Body of pancreas (tissue), 4 donors: ENCODE measurements around the gene BICD1. TPM values are rescaled to one million over a fixed set of nuclear protein-coding genes. Genes with fewer than 3 reads are reported as not detected.

Experiments
- ATAC-seq: fragments of 150-250 bp; one replicate; pipeline ENCODE4 v1.9.1; 2016
- DNase-seq, 4 donors: peaks; one replicate each; pipeline ENCODE4 v3.0.0-alpha.2; 2019
- H3K27ac ChIP-seq, 4 donors: fragments of 200-600 bp; sonication (generic); 1 replicate in 3 of 4; 2 replicates in 1 of 4; pipeline versions ENCODE4 v1.5.1 to v1.6.1; 2016 to 2019; ENCODE audit warnings: mild to moderate bottlenecking in 1 of 4, mixed read lengths in 1 of 4, moderate library complexity in 1 of 4
- H3K27me3 ChIP-seq, 2 donors: fragments of 200-600 bp; sonication (generic); one replicate each; pipeline ENCODE4 v1.6.0; 2016; ENCODE audit warnings: mild to moderate bottlenecking in 1 of 2
- H3K36me3 ChIP-seq, 2 donors: fragments of 200-600 bp; sonication (generic); replicated peaks in 1 of 2; 2 replicates each; pipeline ENCODE4 v1.5.1; 2016; ENCODE audit warnings: low read depth in 2 of 2; ENCODE audit not compliant: insufficient read depth in 1 of 2
- H3K4me1 ChIP-seq: fragments of 200-600 bp; sonication (generic); one replicate; pipeline ENCODE4 v1.6.0; 2016
- H3K4me3 ChIP-seq, 2 donors: fragments of 200-600 bp; sonication (generic); 1 replicate in 1 of 2; 2 replicates in 1 of 2; pipeline ENCODE4 v1.5.1; 2016 to 2019
- H3K9me3 ChIP-seq, 3 donors: fragments of 200-600 bp; sonication (generic); 1 replicate in 2 of 3; 2 replicates in 1 of 3; pipeline ENCODE4 v1.5.1; 2016
- CTCF ChIP-seq, 7 experiments: fragments of 450-650 bp in 4 of 7; fragments of 200-600 bp in 3 of 7; sonication (generic) in 3 of 7; IDR thresholded peaks; one replicate each; pipeline ENCODE4 v1.5.1; 2016 to 2019; ENCODE audit warnings: antibody characterized with exemption in 7 of 7
- POLR2A ChIP-seq, 3 donors: fragments of 450-650 bp; IDR thresholded peaks; one replicate each; pipeline ENCODE4 v1.6.1; 2016; ENCODE audit warnings: antibody characterized with exemption in 3 of 3, mild to moderate bottlenecking in 2 of 3
- WGBS, 2 donors: methylation state at CpG; one replicate each; pipeline ENCODE4 v1.1.5; 2017; 5-methylcytosine and 5-hydroxymethylcytosine counted together
- intact Hi-C: fragments of 100-400 bp; cut with DNase I; formaldehyde crosslinking; loops from one replicate; pipeline ENCODE4 v1.15.1; 2023
- total RNA-seq, 2 donors: library from RNA; depleted of rRNA; stranded (reverse); fragments of >200 nt; gene quantifications; one replicate each; pipeline ENCODE4 v1.1.0, GENCODE V29; 2016

BICD1 gene
- total RNA-seq, 2 donors from 2014 or later: 3.0 to 6.2 TPM

DNA sequence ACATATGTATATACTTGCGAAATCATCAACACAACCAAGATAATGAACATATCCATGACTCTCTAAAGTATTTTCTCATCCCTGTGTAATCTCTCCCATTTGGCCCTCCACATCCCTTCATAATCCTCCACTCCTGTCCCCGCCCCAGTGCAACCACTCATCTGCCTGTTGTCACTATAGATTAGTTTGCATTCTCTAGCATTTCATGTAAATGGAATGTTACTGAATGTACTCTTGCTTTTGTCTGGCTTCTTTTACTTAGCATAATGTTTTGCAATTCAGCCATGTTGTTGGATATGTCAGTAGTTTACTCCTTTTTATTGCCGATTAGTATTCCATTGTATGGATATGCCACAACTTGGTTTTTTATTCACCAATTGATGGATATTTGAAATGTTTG is 99.1 kb downstream of the BICD1 start:
- H3K9me3 ChIP-seq: no peaks in the 10 kb centered on the region
- TF ChIP-seq CTCF (IDR thresholded peaks at IDR 0.05) (no peak), POLR2A (IDR thresholded peaks at IDR 0.05) (no peak)
- no peaks in the 10 kb centered on the region for H3K4me1 ChIP-seq
- H3K36me3 ChIP-seq: no peaks in the 10 kb centered on the region
- no peak overlapping the region for H3K4me3 ChIP-seq
- DNase-seq (no peak), ATAC-seq (no peak)
- no peak overlapping the region for H3K27ac ChIP-seq
- WGBS, 2 donors: 94 to 99% methylated on average over 3 of the region's 3 CpGs
- H3K27me3 ChIP-seq: no peaks in the 10 kb centered on the region
- intact Hi-C loops: no loop called here

GRCh38 chr12:32208355-32208754 is 101.7 kb downstream of the BICD1 start:
- DNase-seq (no peak), ATAC-seq (no peak)
- no peaks in the 10 kb centered on the region for H3K27me3 ChIP-seq
- no peaks in the 10 kb centered on the region for H3K9me3 ChIP-seq
- intact Hi-C loops: no loop called here
- TF ChIP-seq POLR2A (IDR thresholded peaks at IDR 0.05) (no peak), CTCF (IDR thresholded peaks at IDR 0.05) (no peak)
- H3K4me3 ChIP-seq: no peak overlapping the region
- H3K27ac ChIP-seq: no peak overlapping the region
- no peaks in the 10 kb centered on the region for H3K4me1 ChIP-seq
- H3K36me3 ChIP-seq: no peaks in the 10 kb centered on the region
- 88% methylated on average over 2 of the region's 2 CpGs for WGBS, 2 donors

- intact Hi-C loops: no loop called here
- H3K36me3 ChIP-seq: no peaks in the 10 kb centered on the region
Observed at GRCh38 chr12:32211066-32211899, 104.6 kb downstream of the BICD1 start.

DNA sequence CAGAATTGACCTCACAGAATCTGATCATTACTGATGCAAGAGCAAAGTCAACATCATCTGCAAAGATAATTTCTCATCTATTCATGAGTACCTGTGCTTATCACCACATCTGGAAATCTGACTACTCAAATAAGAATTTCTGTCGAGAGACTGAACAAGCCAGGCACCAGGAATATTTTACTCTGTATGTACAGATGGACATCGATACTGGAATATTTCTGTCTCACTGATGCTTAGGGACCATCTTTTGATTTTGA is 105.2 kb downstream of the BICD1 start:
- DNase-seq (no peak), ATAC-seq (no peak)
- no peak overlapping the region for H3K4me3 ChIP-seq
- 66 to 68% methylated on average over 2 of the region's 2 CpGs for WGBS, 2 donors
- H3K4me1 ChIP-seq: no peaks in the 10 kb centered on the region
- intact Hi-C loops: no loop called here
- H3K27ac ChIP-seq: no peak overlapping the region
- TF ChIP-seq POLR2A (IDR thresholded peaks at IDR 0.05): no peak
- no peak for TF ChIP-seq CTCF (IDR thresholded peaks at IDR 0.05)
- H3K27me3 ChIP-seq: no peaks in the 10 kb centered on the region
- H3K36me3 ChIP-seq: no peaks in the 10 kb centered on the region
- H3K9me3 ChIP-seq: no peaks in the 10 kb centered on the region

More at GRCh38 chr12:32211066-32211899, 104.6 kb downstream of the BICD1 start:
- H3K27ac ChIP-seq: no peak overlapping the region
- no peak overlapping the region for H3K4me3 ChIP-seq
- H3K4me1 ChIP-seq: no peaks in the 10 kb centered on the region
- TF ChIP-seq POLR2A (IDR thresholded peaks at IDR 0.05): no peak
- TF ChIP-seq CTCF (IDR thresholded peaks at IDR 0.05): no peak
- no peak for DNase-seq
- WGBS, 2 donors: 69 to 82% methylated on average over 2 of the region's 2 CpGs
- ATAC-seq: no peak
- H3K9me3 ChIP-seq: no peaks in the 10 kb centered on the region
- H3K27me3 ChIP-seq: no peaks in the 10 kb centered on the region

DNA sequence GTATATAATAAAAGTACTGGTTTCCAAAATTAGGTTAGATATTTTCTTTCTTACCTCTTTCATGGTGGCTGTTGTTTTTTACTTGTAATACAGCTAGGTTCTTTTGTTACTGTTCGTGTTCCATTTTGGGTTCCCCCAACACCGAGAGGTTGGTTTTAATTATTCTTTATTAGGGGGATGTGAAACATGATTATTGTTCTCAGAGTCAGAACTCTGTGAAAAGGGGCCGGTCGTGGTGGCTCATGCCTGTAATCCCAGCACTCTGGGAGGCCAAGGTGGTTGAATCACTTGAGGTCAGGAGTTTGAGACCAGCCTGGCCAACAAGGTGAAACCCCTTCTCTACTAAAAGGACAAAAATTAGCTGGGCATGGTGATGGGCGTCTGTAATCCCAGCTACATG is 108.1 kb downstream of the BICD1 start:
- Histone ChIP-seq H3K27ac (no peak overlapping the region), H3K4me3 (no peak overlapping the region), H3K36me3 (no peaks in the 10 kb centered on the region), H3K9me3 (no peaks in the 10 kb centered on the region), H3K27me3 (no peaks in the 10 kb centered on the region), H3K4me1 (no peaks in the 10 kb centered on the region)
- intact Hi-C loops: no loop called here
- DNase-seq (no peak), ATAC-seq (no peak)
- TF ChIP-seq POLR2A (IDR thresholded peaks at IDR 0.05) (no peak), CTCF (IDR thresholded peaks at IDR 0.05) (no peak)
- 87 to 97% methylated on average over 5 of the region's 5 CpGs for WGBS, 2 donors
